Measurements from ENCODE around the gene OR52H1. TPM values are rescaled to one million over a fixed set of nuclear protein-coding genes. Genes with fewer than 3 reads are reported as not detected.

OR52H1 gene
- total and polyA plus RNA-seq, 9 of the 15 experiments (the other 6 are each of a cell fraction or from before 2014, with no cell fraction given), result 0.15 TPM; not detected in 8

DNA sequence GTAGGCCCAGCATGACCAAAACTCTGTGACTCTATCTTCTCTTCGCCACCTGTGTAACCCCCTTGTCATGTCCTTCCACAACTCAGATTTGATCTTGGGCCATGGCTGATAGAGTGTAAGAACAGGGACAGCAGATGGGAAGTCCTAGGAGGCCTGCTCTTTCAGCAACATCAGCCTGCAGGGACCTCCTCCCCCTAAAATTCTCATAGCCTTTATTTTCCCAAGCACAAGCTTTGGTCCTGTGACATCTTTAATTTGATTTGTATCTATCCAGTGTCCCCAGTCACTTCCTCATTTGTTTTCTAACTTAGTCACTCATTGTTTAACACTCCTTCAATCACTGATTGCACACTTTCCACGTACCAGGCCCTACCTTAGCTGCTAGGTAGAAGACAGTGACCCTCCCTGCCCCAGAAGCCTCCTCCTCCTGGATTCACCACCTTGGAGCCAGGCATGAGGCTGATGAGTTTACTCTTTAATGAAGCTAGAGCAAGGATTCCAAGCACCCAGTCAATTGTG, 43.9 kb downstream of the OR52H1 start (continued):
- TF ChIP-seq, protein P1, sequence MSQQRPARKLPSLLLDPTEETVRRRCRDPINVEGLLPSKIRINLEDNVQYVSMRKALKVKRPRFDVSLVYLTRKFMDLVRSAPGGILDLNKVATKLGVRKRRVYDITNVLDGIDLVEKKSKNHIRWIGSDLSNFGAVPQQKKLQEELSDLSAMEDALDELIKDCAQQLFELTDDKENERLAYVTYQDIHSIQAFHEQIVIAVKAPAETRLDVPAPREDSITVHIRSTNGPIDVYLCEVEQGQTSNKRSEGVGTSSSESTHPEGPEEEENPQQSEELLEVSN (IDR thresholded peaks at IDR 0.05; ENCODE audit: borderline replicate concordance in 1 of 2, extremely low read depth in 1 of 2, insufficient read depth in 1 of 2, insufficient read length in 1 of 2, low read depth in 1 of 2, low read length in 1 of 2, poor library complexity in 1 of 2, severe bottlenecking in 1 of 2), result no peak
- TF ChIP-seq ZNF766 (CRISPR knock-in tag; conservative IDR thresholded peaks at IDR 0.05) (no peak), MAFK (IDR thresholded peaks at IDR 0.05; ENCODE audit: low read length) (no peak), ADNP (tag; IDR thresholded peaks at IDR 0.05) (no peak), COPS2 (conservative IDR thresholded peaks at IDR 0.05) (no peak), MEF2A (IDR thresholded peaks at IDR 0.05; ENCODE audit: control insufficient read depth, low read depth, low read length) (no peak), TAF9B (IDR thresholded peaks at IDR 0.05; ENCODE audit: partially characterized antibody) (no peak), SMARCC2 (IDR thresholded peaks at IDR 0.05; ENCODE audit: low read depth) (no peak), ATF1 (CRISPR knock-in tag; IDR thresholded peaks at IDR 0.05) (no peak), ATF1 (tag; IDR thresholded peaks at IDR 0.05) (no peak), CXXC5 (CRISPR knock-in tag; IDR thresholded peaks at IDR 0.05) (no peak), GATA2 (CRISPR knock-in tag; IDR thresholded peaks at IDR 0.05) (peak; percentile 60), CCNT2 (IDR thresholded peaks at IDR 0.05; ENCODE audit: borderline replicate concordance, extremely low read depth, insufficient read length, low read depth, low read length) (peak; percentile 15), ASH1L (IDR thresholded peaks at IDR 0.05; ENCODE audit: borderline replicate concordance, low read depth, partially characterized antibody) (no peak), STAG1 (CRISPR knock-in tag; IDR thresholded peaks at IDR 0.05; ENCODE audit: borderline replicate concordance) (no peak), HNRNPK (IDR thresholded peaks at IDR 0.05; ENCODE audit: low read depth, low read length, poor library complexity, severe bottlenecking) (no peak)
- TF ChIP-seq, protein P2, sequence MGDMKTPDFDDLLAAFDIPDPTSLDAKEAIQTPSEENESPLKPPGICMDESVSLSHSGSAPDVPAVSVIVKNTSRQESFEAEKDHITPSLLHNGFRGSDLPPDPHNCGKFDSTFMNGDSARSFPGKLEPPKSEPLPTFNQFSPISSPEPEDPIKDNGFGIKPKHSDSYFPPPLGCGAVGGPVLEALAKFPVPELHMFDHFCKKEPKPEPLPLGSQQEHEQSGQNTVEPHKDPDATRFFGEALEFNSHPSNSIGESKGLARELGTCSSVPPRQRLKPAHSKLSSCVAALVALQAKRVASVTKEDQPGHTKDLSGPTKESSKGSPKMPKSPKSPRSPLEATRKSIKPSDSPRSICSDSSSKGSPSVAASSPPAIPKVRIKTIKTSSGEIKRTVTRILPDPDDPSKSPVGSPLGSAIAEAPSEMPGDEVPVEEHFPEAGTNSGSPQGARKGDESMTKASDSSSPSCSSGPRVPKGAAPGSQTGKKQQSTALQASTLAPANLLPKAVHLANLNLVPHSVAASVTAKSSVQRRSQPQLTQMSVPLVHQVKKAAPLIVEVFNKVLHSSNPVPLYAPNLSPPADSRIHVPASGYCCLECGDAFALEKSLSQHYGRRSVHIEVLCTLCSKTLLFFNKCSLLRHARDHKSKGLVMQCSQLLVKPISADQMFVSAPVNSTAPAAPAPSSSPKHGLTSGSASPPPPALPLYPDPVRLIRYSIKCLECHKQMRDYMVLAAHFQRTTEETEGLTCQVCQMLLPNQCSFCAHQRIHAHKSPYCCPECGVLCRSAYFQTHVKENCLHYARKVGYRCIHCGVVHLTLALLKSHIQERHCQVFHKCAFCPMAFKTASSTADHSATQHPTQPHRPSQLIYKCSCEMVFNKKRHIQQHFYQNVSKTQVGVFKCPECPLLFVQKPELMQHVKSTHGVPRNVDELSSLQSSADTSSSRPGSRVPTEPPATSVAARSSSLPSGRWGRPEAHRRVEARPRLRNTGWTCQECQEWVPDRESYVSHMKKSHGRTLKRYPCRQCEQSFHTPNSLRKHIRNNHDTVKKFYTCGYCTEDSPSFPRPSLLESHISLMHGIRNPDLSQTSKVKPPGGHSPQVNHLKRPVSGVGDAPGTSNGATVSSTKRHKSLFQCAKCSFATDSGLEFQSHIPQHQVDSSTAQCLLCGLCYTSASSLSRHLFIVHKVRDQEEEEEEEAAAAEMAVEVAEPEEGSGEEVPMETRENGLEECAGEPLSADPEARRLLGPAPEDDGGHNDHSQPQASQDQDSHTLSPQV (IDR thresholded peaks at IDR 0.05), result 0 out of 2 replicates have a peak, but pooled peaks have one; percentile 32
